HepG2 (cell line): Measurements from ENCODE around the gene KDM3B. TPM values are rescaled to one million over a fixed set of nuclear protein-coding genes. Genes with fewer than 3 reads are reported as not detected.

Source experiments
- FOXK1 ChIP-seq: sonication (generic); formaldehyde crosslinking; IDR thresholded peaks from 2 replicates; pipeline ENCODE4 v1.4.0; 2020; ENCODE audit warnings: low read depth, missing genetic modification reagents, borderline replicate concordance
- GATAD1 ChIP-seq: IDR thresholded peaks from 2 replicates; pipeline ENCODE4 v1.6.1; 2016; ENCODE audit warnings: missing genetic modification reagents, missing compliant biosample characterization
- NR2F1 ChIP-seq, 2 experiments: fragments of 450-650 bp in 1 of 2; formaldehyde crosslinking in 1 of 2; IDR thresholded peaks; 2 replicates each; pipeline versions ENCODE4 v1.5.0 to v1.6.1; 2016 to 2020; ENCODE audit warnings: mild to moderate bottlenecking in 1 of 2, missing compliant biosample characterization in 1 of 2, missing genetic modification reagents in 1 of 2, moderate library complexity in 1 of 2
- PHF8 ChIP-seq: sonication (generic); formaldehyde crosslinking; IDR thresholded peaks from 2 replicates; pipeline ENCODE4 v1.5.0; 2020; ENCODE audit warnings: missing genetic modification reagents
- SAP130 ChIP-seq: IDR thresholded peaks from 2 replicates; pipeline ENCODE4 v1.6.1; 2016; ENCODE audit warnings: low read depth
- SMARCC2 ChIP-seq: fragments of 450-650 bp; IDR thresholded peaks from 2 replicates; pipeline ENCODE4 v1.6.1; 2017; ENCODE audit warnings: antibody characterized with exemption, mild to moderate bottlenecking
- TARDBP ChIP-seq: sonication (generic); formaldehyde crosslinking; IDR thresholded peaks from 2 replicates; pipeline ENCODE4 v1.8.0; 2022; ENCODE audit warnings: mild to moderate bottlenecking, missing genetic modification reagents
- ZFX ChIP-seq: sonication (generic); formaldehyde crosslinking; IDR thresholded peaks from 2 replicates; pipeline ENCODE4 v1.4.0; 2020; ENCODE audit warnings: mild to moderate bottlenecking, low read depth, missing genetic modification reagents, moderate library complexity
- ZNF577 ChIP-seq: sonication (generic); formaldehyde crosslinking; IDR thresholded peaks from 2 replicates; pipeline ENCODE4 v1.4.0; 2020; ENCODE audit warnings: mild to moderate bottlenecking, low read depth, missing genetic modification reagents, borderline replicate concordance
- ZNF703 ChIP-seq: sonication (generic); formaldehyde crosslinking; IDR thresholded peaks from 2 replicates; pipeline ENCODE4 v1.5.1; 2020; ENCODE audit warnings: missing genetic modification reagents, mild to moderate bottlenecking, moderate library complexity, borderline replicate concordance
- ZNF792 ChIP-seq: IDR thresholded peaks from 2 replicates; pipeline ENCODE4 v1.6.1; 2016
- polyA plus RNA-seq, 8 experiments: library from polyadenylated mRNA; depleted of rRNA in 3 of 8; stranded (reverse) in 7 of 8; unstranded in 1 of 8; fragments of >200 nt; fragmentation: Illumina TruSeq in 4 of 8; extraction: Trizol in 4 of 8; gene quantifications; 2 replicates each; pipeline versions ENCODE4 v1.2.1 to v1.2.3, GENCODE V29; 2011 to 2016; ENCODE audit warnings: low read depth in 4 of 8, missing spikeins in 1 of 8, mixed read lengths in 1 of 8; ENCODE audit not compliant: insufficient read depth in 1 of 8
- total RNA-seq, 5 experiments: library from RNA; depleted of rRNA; stranded (reverse); fragments of >200 nt; fragmentation: Illumina TruSeq; extraction: Trizol; gene quantifications; 2 replicates each; pipeline ENCODE4 v1.2.3, GENCODE V29; 2016; ENCODE audit warnings: low read depth in 1 of 5
- TF ChIP-seq, protein P1 (sequence below), 2 experiments: sonication (generic) in 1 of 2; formaldehyde crosslinking in 1 of 2; IDR thresholded peaks; 2 replicates each; pipeline versions ENCODE4 v1.5.1 to v1.6.1; 2011 to 2020; ENCODE audit warnings: borderline replicate concordance in 1 of 2, low read depth in 1 of 2, low read length in 1 of 2, mild to moderate bottlenecking in 1 of 2, missing genetic modification reagents in 1 of 2, moderate library complexity in 1 of 2
- TF ChIP-seq, protein P2 (sequence below): sonication (generic); formaldehyde crosslinking; IDR thresholded peaks from 2 replicates; pipeline ENCODE4 v1.4.0; 2020; ENCODE audit warnings: missing genetic modification reagents
- TF ChIP-seq, protein P3 (sequence below): sonication (generic); formaldehyde crosslinking; IDR thresholded peaks from 2 replicates; pipeline ENCODE4 v1.4.0; 2020; ENCODE audit warnings: low read depth, missing genetic modification reagents

Gene KDM3B
- total and polyA plus RNA-seq, 2 of the 13 experiments (the other 11 are each of a cell fraction or from before 2014, with no cell fraction given): 19.7 to 34.3 TPM

DNA sequence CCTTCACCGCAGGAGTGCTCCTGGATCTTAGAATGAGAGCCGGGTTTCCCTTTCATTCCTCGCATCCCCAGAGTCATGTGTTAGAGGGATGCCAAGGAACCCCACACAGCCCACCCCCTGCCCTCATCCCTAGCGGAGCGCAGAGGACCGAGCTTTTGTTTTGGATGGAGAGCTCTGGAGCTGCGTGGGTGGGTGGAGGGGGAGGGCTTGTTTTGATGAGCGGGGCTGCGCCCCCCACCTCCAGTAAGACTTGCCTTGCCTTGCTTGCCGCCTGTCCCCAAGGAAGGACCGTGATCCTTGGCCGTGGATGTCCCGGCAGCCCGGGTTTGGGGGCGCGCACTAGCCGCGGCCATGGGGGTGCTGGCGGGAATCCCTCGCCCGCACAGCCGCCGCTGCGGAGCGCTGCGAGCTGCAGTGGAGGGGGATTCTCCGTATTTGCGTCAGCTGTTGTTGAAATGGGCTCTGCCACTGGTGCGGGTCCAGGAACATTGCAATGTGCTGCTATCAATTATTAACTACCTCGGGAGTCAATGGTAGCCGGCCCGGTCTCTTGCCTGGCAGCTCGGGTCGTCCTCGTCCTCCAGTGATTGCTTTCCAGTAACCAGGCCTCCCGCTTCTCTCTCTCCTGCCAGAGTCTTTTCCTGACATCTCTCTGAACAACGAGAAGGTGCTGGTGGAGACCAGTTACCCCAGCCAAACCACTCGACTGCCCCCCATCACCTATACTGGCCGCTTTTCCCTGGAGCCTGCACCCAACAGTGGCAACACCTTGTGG, 113.8 kb downstream of the KDM3B start (continued):
- TF ChIP-seq ZFX (CRISPR knock-in tag): no peak; the same call in 1 of the 2 replicates
- TF ChIP-seq ZNF577 (CRISPR knock-in tag): no peak
- TF ChIP-seq, protein P1, sequence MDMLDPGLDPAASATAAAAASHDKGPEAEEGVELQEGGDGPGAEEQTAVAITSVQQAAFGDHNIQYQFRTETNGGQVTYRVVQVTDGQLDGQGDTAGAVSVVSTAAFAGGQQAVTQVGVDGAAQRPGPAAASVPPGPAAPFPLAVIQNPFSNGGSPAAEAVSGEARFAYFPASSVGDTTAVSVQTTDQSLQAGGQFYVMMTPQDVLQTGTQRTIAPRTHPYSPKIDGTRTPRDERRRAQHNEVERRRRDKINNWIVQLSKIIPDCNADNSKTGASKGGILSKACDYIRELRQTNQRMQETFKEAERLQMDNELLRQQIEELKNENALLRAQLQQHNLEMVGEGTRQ (IDR thresholded peaks at IDR 0.05; ENCODE audit: low read depth, low read length): no peak
- TF ChIP-seq, protein P1 (CRISPR knock-in tag; IDR thresholded peaks at IDR 0.05; ENCODE audit: borderline replicate concordance): peak; percentile 36; the same call in 1 of the 2 replicates
- TF ChIP-seq, protein P2, sequence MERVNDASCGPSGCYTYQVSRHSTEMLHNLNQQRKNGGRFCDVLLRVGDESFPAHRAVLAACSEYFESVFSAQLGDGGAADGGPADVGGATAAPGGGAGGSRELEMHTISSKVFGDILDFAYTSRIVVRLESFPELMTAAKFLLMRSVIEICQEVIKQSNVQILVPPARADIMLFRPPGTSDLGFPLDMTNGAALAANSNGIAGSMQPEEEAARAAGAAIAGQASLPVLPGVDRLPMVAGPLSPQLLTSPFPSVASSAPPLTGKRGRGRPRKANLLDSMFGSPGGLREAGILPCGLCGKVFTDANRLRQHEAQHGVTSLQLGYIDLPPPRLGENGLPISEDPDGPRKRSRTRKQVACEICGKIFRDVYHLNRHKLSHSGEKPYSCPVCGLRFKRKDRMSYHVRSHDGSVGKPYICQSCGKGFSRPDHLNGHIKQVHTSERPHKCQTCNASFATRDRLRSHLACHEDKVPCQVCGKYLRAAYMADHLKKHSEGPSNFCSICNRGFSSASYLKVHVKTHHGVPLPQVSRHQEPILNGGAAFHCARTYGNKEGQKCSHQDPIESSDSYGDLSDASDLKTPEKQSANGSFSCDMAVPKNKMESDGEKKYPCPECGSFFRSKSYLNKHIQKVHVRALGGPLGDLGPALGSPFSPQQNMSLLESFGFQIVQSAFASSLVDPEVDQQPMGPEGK: peak; percentile 24; the same call in 1 of the 2 replicates
- TF ChIP-seq, protein P3, sequence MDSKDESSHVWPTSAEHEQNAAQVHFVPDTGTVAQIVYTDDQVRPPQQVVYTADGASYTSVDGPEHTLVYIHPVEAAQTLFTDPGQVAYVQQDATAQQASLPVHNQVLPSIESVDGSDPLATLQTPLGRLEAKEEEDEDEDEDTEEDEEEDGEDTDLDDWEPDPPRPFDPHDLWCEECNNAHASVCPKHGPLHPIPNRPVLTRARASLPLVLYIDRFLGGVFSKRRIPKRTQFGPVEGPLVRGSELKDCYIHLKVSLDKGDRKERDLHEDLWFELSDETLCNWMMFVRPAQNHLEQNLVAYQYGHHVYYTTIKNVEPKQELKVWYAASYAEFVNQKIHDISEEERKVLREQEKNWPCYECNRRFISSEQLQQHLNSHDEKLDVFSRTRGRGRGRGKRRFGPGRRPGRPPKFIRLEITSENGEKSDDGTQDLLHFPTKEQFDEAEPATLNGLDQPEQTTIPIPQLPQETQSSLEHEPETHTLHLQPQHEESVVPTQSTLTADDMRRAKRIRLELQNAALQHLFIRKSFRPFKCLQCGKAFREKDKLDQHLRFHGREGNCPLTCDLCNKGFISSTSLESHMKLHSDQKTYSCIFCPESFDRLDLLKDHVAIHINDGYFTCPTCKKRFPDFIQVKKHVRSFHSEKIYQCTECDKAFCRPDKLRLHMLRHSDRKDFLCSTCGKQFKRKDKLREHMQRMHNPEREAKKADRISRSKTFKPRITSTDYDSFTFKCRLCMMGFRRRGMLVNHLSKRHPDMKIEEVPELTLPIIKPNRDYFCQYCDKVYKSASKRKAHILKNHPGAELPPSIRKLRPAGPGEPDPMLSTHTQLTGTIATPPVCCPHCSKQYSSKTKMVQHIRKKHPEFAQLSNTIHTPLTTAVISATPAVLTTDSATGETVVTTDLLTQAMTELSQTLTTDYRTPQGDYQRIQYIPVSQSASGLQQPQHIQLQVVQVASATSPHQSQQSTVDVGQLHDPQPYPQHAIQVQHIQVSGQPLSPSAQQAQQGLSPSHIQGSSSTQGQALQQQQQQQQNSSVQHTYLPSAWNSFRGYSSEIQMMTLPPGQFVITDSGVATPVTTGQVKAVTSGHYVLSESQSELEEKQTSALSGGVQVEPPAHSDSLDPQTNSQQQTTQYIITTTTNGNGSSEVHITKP (CRISPR knock-in tag): 0 out of 2 replicates have a peak, but pooled peaks have one; percentile 66
- TF ChIP-seq ZNF703 (CRISPR knock-in tag): 0 out of 2 replicates have a peak, but pooled peaks have one; percentile 51
- TF ChIP-seq PHF8 (CRISPR knock-in tag): 0 out of 2 replicates have a peak, but pooled peaks have one; percentile 27
- no peak; the same call in 1 of the 2 replicates for TF ChIP-seq ZNF792 (CRISPR knock-in tag)
- TF ChIP-seq FOXK1: 0 out of 2 replicates have a peak, but pooled peaks have one; percentile 27
- peak; percentile 92 for TF ChIP-seq SAP130 (CRISPR knock-in tag)
- peak; percentile 50; the same call in 1 of the 2 replicates for TF ChIP-seq TARDBP (CRISPR knock-in tag)
- no peak for TF ChIP-seq GATAD1 (CRISPR knock-in tag)
- TF ChIP-seq NR2F1 (CRISPR knock-in tag; IDR thresholded peaks at IDR 0.05): no peak
- no peak for TF ChIP-seq SMARCC2
